HG03060 (cell line): Measurements from ENCODE around the gene NUBP1.
"Not testable (repeated sequence)": the region's sequence is repeated elsewhere in the genome, so short reads cannot be mapped to it uniquely, and the experiment has no call there.

Source experiments
- ATAC-seq: cut with Tn5 transposase; IDR thresholded peaks from one replicate; pipeline ENCODE4 v1.9.1; 2021; ENCODE audit warnings: low read depth, moderate number of reproducible peaks; ENCODE audit not compliant: unreplicated experiment

The NUBP1 gene

DNA sequence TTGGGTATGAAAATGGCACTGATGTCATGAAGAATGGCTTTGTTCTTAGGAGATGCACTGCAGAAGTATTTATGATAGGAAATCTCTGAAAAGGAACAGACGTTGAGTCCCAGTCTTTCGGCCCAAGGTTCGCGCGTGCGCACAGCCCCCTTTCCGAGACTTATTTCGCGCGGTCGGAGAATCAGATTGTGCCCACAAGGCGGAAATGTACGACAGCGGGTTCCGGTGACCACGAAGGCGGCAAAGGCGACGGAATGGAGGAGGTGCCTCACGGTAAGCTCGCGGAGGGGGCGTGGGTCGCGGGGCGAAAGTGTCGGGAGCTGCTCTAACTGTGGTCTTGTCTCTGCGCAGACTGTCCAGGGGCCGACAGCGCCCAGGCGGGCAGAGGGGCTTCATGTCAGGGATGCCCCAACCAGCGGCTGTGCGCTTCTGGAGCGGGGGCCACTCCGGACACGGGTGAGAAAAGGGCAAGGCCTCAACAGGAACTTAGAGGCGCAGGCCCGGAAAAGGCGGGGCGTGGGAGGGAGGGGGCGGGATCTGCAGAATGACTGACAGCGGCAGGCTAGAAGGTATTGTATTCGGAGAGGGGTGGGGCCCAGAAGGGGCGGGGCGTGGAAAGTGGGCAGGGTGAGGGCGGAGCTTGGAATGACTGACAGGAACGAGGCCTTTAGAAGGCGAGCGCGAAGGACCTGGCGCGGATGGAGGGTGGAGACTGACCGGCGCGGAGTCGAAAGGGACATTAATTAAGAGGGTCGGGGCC, at the start of gene NUBP1:
TSS of gene NUBP1 (plus strand) at position 233 of the 760 bp plus-strand sequence. CDS start at position 255, 22 bp downstream.
- ATAC-seq, result peak; percentile 66

GRCh38 chr16:10693889-10694288, 49.8 kb upstream of the NUBP1 start:
- ATAC-seq, result no peak

GRCh38 chr16:10694306-10694705, 49.3 kb upstream of the NUBP1 start:
- ATAC-seq, result no peak

DNA sequence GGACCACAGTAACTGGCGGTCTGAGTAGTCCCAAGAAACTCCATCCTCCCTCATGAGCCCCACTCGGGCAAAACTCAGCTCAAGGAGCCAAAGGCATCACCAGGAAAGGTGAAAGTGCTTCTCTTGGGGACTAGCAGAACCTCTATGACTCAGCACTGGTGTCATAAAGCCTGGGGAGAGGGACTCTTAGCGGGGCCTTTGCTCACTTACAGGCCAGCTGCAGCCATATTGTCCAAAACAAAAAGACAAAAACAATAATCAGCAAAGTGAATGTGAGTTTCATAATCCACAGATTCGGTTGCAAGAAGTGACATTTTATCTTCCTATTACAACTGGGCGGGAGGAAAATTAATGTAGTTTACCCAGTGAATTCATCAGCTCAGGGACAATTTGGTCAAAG, 48.8 kb upstream of the NUBP1 start, which contains the start of gene TEKT5:
TSS of gene TEKT5 (minus strand) at position 101 of the 400 bp plus-strand sequence. CDS start at position 44, 57 bp downstream.
- ATAC-seq, result no peak

GRCh38 chr16:10699756-10700155, 43.9 kb upstream of the NUBP1 start:
- ATAC-seq, result no peak

GRCh38 chr16:10708969-10709368, 34.7 kb upstream of the NUBP1 start:
- no peak for ATAC-seq

GRCh38 chr16:10728003-10728887, 15.4 kb upstream of the NUBP1 start:
- no peak for ATAC-seq

DNA sequence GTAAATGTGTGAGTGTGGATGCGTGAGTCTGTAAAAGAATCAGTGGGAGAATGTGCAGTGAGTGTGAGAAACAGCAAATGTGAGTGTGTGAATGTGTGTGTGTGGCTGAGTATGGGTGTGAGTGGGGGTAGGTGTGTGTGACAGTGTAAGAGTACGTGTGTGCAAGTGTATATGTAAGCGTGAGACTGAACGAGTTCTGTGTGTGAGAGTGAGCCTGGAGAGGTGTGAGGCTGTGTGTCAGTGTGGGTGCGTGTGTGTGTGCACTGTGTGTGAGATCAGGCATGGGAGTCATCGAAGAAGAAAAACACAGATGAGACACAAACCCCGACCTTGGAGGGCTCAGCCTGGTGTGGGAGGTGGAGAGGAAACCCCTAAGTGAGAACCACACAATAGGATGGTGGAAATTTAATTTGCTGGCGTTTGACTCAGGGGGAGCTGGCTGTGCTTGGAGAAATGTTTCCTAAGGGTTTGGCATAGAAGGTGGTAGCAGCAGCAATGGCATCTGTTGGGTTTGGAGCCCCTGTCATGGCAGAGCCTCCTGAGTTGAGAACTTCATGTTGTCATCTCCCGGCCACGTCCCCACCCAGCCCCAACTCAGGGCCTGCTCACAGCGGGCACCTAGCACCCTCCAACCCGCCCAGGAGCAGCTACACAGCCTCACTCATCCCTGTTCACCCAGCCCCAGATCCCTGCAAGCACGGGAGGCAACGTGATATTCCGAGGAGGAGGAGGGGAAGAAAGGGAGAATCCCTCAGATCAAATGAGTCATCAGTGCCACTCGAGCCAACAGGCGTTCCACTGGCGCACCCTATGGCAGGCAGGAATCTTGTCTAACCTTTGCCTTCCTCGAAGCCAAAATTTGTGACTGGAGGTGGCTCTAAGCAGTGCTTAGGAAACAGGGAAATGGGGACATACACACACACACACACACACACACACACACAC, 14.3 kb upstream of the NUBP1 start:
- ATAC-seq, result no peak

DNA sequence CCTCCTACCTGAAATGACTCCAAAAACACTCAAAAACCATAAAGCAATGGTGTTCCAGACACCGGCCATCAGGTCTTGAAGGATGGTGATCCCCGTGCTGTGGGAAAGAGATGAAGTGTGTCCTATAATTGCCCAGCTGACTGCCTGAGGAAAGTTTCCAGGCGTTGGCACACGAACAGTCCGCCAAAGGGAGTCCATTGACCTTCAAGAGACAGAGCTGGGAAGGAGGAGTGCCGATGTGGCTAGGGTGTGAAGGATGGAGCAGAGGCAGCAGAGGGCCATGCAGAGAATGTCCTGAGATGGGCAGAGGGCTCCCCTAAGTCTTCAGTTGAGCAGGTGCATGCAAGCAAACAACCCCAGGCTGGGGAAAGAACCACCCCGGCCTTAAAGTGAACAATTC, 11.9 kb upstream of the NUBP1 start:
- ATAC-seq, result no peak

DNA sequence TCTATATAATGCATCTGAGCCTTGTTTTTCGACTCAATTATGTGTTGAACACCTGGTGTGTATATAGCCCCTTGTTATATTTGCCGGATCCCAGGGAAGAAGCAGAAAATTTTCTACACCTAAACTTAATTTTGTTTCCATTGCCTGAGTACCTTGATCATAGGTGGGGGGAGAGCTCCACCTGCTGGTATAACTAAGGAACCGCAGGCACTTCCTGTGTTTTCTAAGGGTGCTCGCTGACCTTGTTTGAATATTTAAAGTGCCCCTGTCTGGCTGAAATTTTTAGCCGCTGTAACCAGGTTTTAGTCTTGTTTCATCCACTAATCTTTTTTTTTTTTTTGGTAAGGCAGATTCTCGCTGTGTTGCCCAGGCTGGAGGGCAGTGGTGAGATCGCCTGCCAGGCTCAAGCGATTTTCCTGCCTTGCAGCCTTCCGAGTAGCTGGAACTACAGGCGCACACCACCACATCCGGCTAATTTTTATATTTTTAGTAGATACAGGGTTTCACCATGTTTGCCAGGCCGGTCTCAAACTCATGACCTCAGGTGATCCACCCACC, 6.5 kb upstream of the NUBP1 start:
- peak; percentile 29 for ATAC-seq

GRCh38 chr16:10738231-10739077, 5.2 kb upstream of the NUBP1 start:
- peak; percentile 48 for ATAC-seq

- no peak for ATAC-seq
These were observed 3.4 kb upstream of the NUBP1 start for GRCh38 chr16:10740000-10740844.

DNA sequence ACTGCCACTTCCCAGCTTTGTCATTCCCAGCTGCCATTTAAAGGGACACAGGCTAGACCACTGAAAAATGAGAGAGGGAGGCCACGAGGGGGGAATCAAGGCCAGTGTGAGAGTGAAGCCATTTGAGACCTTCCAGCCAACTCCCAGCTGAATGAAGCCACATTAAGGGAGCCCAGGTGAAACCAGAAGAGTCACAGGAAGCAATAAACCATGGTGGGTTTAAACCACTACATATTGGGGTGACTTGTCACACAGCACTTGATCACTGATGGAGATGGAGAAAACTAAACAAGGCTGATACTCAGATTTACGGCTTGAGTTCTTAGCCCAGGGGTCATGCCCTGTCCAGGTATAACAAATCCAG, 2.8 kb upstream of the NUBP1 start:
- no peak for ATAC-seq

DNA sequence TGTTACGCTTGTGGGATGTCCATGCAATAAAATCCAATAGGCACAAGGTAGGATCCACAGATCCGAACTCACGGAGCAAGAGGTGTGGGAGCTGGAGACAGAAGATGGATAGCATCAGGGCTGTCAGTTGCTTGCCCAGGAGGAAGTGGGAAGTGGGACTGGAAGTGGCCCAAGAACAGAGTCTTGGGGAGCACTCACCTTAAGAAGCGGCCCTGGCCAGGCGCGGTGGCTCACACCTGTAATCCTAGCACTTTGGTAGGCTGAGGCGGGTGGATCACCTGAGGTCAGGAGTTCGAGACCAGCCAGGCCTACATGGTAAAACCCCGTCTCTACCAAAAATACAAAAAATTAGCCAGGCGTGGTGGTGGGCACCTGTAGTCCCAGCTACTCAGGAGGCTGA, 2.4 kb upstream of the NUBP1 start:
- ATAC-seq, result not testable (repeated sequence)

- no peak for ATAC-seq
These were observed 1.8 kb upstream of the NUBP1 start for GRCh38 chr16:10741844-10742243.

DNA sequence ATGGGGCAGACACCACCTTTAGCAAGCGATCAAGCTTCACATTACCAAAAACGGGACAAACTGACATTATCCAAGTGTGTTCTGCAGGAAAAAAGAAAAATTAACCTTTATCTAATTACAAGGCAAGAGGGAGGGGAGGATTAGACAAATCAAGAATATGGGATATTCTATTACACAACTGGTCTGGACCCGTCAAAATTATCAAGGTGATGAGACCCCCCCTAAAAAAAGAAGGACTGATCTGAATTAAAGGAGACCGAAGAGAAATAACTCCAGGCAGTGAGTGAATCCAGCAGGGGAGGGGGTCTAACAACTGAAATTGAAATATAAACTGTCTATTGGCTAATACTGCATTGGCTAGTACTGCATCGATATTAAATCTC, 424 bp upstream of the NUBP1 start:
- ATAC-seq, result no peak

DNA sequence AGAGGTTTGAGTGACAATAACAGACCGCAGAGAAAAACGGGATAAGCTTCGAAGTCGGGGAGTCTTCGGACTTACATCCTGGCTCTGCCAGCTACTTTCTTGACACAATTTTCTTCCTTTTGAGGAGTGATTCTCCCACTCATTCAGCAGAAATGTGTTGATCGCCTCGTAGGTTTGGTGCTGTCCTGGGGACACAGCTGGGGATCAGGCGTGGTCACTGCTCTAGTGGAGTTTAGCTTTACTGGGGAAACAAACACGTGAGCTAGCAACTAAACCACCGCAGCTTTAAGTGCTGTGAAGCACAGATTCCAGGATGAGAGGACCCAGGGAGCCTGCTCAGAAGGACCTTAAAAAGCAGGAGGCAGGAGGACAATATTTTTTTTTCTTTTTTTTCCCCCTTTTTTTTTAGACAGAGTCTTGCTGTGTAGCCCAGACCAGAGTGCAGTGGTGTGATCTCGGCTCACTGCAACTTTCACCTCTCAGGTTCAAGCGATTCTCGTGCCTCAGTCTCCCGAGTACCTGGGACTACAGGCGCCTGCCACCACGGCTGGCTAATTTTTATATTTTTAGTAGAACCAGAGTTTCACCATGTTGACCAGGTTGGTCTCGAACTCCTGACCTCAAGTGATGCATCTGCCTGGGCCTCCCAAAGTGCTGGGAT, 858 bp downstream of the NUBP1 start:
- no peak for ATAC-seq

- ATAC-seq, result no peak
These were observed 2.2 kb downstream of the NUBP1 start for GRCh38 chr16:10745841-10746240.
